Dedifferentiated amniotic fluid mesenchymal stem cell (primary cell): ENCODE measurements around the gene EFNA3.

Experiments
- DNase-seq: peaks from one replicate; pipeline ENCODE4 v3.0.0-alpha.2; 2016; ENCODE audit errors: extremely low spot score

Gene EFNA3

DNA sequence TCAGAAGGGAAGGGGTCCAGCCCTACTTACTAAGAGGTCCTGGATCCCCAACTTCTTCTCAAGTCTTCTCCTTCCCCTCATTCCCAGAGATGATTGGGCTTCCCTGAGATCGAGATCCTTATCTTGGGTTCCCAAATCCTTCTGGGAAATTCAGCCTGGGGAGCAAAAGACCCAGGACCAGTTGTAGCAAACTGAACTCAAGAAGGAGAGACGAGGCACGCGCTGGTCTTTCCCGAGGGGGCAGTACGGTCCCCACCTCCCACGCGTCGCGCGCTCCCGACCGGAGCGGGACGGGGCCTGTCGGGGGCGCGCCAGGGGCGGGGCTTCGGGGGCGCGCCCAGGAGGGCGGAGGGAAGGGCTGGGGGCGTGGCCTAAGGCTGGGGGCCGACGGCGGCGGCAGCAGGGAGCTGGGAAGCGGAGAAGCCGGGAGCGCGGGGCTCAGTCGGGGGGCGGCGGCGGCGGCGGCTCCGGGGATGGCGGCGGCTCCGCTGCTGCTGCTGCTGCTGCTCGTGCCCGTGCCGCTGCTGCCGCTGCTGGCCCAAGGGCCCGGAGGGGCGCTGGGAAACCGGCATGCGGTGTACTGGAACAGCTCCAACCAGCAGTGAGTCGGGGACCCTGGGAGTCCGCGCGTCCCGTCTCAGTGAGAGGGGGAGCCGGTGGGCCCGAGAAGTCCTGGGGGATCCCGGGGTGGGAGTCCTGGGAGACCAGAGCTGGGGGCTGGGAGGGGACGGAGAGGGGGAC lies at the start of gene EFNA3:
Gene EFNA3, plus strand, starts transcription at position 369 of the 741 bp plus-strand sequence. Its CDS starts 105 bp downstream, at position 474.
- DNase-seq: peak; percentile 17

DNA sequence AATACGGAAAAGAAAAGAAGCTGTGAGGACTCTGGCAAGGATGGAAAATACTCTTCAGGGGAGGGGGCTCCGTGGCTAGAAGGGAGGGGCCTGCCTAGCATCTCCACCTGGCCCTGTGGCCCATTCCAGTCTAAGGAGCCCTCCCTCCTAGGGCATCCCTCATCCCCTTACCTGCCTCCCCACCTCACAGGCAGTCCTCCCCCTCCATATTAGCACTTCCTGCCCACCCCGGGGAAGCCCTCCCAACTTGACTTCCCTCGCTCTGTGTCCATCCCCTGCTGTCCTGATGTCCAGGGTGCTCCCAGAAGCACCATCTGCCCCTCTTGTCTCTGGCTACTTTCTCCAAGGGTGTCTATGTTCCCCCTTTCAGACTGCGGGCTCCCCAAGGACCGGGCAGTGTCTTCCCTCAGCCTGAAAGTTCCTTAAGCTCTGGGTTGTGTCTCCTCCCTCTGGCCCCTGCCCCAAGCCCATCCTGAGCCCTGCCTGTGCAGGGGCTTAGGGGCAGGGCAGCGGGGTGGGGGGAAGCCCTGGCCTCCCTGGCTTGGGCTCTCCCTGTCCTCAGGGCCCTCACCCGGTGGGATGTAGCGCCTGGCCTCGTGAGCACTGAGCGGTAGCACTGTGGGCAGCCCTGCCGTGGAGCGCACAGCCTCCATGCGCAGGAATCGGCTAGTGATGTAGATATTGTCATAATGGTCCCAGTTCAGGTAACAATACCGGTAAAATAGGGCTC lies 49.0 kb upstream of the EFNA3 start:
- DNase-seq: no peak

- DNase-seq: no peak
Measured at GRCh38 chr1:155030243-155030795, 48.3 kb upstream of the EFNA3 start.

GRCh38 chr1:155030899-155031298 lies 47.7 kb upstream of the EFNA3 start:
- no peak for DNase-seq

- DNase-seq: no peak
Measured at GRCh38 chr1:155032886-155033285, 45.8 kb upstream of the EFNA3 start.

DNA sequence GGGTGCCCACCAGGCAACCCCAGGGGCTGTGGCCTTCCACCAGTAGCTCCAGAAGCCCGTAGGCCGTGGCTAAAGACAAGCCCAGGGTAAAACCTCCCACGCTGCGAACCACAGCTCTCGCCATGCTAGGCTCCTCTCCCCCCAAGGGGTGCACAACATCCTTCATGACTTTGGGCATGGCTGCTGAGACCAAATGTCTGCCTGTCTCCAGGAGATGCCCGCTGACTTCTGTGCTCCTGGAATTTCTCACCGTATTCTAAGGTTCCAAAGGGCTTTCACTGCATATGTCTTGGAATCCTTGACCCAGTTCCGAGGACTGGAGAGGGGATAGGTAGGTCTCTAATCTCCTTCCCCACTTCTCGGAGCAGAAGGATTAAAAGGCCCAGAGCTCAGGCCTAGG lies 45.1 kb upstream of the EFNA3 start, which contains the start of the genes DCST1 and DCST2:
Gene DCST1, plus strand, starts transcription at position 301 of the 400 bp plus-strand sequence. CDS start 213 bp downstream, outside the sequence.
Gene DCST2, minus strand, starts transcription at position 258 of the 400 bp plus-strand sequence. Its CDS starts 80 bp downstream, at position 178.
- DNase-seq: no peak

DNA sequence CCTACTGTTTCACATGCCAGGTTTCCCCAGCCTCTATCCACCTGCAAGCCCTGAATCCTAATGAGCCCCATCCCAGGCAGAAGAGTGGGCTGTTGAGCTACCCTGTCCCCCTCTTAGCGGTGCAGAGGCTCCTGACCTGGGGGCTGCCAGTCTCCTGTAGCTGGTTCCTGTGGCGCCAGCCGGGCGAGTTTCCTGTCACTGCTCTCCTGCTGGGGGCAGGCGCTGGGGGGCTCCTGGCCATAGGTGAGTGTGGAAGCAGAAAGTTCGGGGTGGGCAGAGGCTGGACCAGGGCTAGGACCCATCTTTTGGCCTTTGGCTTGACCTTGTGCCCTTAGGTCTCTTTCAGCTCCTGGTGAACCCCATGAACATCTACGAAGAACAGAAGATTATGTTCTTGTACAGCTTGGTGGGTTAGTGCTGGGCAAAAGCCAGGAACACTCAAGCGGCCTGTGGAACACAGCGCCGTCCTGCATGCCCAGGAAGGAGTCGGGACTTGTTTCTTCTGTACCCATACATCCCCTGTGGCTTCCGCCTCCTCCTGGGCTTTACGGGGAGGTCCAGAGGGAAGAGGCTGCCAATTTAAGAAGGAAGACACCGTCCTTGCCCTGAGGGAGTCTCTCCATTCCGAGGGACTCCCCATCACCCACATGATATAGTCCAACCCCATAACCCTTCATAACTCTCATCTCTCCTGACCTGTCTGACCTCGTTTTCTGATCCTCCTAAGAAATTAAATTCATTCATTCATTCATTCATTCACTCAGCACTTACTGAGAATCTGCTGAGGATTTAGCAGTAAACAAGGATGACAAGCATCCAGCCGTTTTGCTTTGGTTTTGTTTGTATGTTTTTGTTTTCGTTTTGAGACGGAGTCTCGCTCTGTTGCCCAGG lies 44.1 kb upstream of the EFNA3 start:
- DNase-seq: no peak

GRCh38 chr1:155035936-155036335 lies 42.7 kb upstream of the EFNA3 start:
- DNase-seq: no peak

DNA sequence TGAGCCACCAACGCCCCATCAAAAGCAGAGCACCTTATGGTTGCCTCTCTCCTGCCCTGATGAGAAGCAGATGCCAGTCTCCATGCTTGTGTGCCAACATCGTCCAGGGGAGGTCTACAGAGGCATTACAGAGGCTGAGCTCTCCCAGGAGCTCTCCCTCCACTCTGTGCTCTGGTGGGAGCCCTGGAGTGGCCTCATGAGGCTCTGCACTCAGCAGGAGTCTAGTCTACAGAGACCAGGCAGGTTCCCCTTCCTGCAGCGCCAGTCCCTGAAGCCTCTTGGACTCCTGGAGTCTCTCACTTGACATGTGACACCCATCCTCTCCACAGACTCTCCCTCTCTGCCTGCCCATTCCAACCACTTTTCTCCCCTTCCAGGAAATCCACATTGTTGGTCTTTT lies 41.6 kb upstream of the EFNA3 start:
- no peak for DNase-seq

- no peak for DNase-seq
Measured at GRCh38 chr1:155037851-155038441, 40.7 kb upstream of the EFNA3 start.

DNA sequence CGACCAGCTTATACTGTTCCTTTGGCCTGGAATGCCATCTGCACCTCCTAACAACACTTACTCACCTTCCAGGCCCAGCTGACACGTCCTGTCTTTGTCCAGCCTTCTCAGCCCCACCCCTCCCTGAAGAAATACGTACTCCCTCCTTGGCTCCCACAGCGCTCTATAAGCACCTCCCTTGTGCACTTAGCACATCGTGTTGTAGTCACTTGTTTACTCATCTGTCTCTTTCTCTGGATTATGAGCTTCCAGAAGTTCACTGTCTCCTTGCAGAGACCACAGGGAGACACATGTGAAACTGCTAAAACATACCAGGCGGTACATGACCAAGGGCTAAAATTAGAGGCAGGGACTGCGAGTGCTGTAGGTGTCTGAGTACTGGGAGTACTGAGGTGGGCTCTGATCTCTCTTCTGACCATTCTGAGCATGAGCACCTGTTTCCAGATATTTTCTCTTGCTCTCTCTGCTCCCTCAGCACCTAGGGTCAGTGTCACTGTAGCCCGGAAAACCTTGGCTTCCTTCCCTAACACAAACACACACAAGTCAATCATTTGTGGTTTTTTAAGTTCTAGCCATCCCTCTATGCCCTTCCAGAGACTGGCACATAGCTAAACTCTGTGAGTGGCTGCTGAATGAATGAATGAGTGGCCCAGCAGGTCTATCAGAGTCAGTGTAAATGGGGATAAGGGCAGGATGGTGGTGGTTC lies 39.9 kb upstream of the EFNA3 start:
- DNase-seq: no peak

GRCh38 chr1:155039308-155039669 lies 39.3 kb upstream of the EFNA3 start:
- no peak for DNase-seq

- DNase-seq: no peak
Measured at GRCh38 chr1:155040358-155041093, 38.1 kb upstream of the EFNA3 start.

DNA sequence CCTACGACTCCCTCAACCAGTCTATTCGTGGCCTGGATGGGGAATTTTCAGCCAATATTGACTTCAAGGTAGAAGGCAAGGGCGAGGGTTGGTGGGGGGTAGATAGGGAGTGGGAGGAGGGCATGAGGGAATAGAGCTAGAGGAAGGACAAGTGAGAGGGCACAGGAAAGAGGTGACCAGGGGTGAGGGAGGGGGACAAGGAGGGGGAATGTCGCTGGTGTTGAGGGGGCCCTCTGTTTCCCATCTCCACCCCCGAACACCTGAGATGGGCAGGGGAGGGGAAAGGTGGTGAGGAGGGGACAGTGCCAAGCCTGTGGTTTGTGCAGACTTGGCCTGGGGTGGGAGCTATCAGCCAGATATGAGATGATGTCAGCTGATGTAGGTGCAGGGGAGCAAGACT lies 35.8 kb upstream of the EFNA3 start:
- DNase-seq: no peak

DNA sequence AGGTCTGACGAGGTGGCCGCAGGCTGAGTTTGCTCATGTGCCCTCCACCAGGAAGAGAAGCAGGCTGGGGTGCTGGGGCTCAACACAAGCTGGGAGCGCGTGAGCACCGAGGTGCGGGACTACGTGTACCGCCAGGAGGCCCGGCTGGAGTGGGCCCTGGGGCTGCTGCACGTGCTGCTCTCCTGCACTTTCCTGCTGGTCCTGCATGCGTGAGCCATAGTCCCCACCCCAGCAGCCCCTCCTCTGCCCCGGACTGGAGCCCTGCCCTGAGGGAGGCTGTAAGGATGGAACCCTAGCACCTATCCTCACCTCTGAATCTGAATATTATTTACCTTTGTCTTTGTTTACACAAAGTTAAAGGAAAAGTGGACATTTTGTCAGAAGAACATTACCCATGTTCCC lies 35.3 kb upstream of the EFNA3 start:
- no peak for DNase-seq

- no peak for DNase-seq
Measured at GRCh38 chr1:155043793-155044192, 34.8 kb upstream of the EFNA3 start.

- no peak for DNase-seq
Measured at GRCh38 chr1:155044365-155044764, 34.3 kb upstream of the EFNA3 start.

GRCh38 chr1:155044812-155045657 lies 33.6 kb upstream of the EFNA3 start:
- peak; percentile 60 for DNase-seq
